Measurements from ENCODE around the gene CCSER1.

DNA sequence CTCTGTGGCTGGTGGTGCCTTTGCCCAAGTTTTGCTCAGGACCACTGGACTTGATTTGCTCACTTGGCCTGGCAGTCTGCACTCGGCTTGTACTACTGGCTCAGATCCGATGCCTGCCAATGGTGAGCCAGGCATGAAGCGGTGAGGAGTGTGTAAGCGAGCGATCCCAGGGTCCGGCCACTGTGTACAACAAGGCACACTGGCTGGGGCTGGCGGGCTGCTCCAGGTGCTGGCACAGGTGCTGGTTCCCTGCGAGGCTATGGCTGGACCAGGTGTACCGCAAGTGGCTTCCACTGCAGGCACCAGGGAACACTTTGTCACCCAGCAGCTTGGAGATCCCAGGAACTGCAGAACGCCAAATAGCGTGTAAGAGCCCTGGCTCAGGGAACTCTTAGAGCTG, 329.7 kb downstream of the CCSER1 start:
- TF ChIP-seq, protein P1, sequence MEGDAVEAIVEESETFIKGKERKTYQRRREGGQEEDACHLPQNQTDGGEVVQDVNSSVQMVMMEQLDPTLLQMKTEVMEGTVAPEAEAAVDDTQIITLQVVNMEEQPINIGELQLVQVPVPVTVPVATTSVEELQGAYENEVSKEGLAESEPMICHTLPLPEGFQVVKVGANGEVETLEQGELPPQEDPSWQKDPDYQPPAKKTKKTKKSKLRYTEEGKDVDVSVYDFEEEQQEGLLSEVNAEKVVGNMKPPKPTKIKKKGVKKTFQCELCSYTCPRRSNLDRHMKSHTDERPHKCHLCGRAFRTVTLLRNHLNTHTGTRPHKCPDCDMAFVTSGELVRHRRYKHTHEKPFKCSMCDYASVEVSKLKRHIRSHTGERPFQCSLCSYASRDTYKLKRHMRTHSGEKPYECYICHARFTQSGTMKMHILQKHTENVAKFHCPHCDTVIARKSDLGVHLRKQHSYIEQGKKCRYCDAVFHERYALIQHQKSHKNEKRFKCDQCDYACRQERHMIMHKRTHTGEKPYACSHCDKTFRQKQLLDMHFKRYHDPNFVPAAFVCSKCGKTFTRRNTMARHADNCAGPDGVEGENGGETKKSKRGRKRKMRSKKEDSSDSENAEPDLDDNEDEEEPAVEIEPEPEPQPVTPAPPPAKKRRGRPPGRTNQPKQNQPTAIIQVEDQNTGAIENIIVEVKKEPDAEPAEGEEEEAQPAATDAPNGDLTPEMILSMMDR (IDR thresholded peaks at IDR 0.05) = no peak
- TF ChIP-seq POLR2A (IDR thresholded peaks at IDR 0.05; ENCODE audit: low read depth) (no peak), EP300 (IDR thresholded peaks at IDR 0.05) (no peak)

All from esophagus muscularis mucosa (tissue), 4 donors.